HG02943 (cell line): ENCODE results near the gene CCDC57.
"Not testable (repeated sequence)": the region's sequence is repeated elsewhere in the genome, so short reads cannot be mapped to it uniquely, and the experiment has no call there.

ENCODE experiments used
- ATAC-seq: cut with Tn5 transposase; IDR thresholded peaks from one replicate; pipeline ENCODE4 v1.9.1; 2021; ENCODE audit warnings: mild to moderate bottlenecking, low read depth, moderate library complexity; ENCODE audit not compliant: unreplicated experiment

CCDC57 gene

DNA sequence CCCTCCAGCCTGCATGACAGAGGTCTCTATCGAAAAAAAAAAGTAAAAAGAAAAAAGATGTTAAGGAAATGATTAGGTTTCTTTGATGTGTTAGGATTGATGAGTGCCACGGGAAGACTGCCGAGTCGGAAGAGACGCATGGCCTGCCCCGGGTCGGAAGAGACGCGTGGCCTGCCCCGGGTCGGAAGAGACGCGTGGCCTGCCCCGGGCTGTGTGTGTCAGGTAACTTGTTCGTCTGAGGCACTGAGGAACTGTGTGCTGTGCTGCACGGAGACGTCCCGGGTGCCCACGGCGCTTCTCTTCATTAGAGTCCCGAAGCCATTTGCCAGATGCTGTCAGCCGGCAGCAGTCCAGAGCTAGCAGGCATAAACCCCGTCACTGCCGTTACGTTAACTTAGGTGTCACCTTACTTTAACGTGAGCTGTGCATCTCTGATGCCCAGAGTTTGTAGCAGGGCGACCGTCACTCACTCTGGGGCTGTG, 74.1 kb downstream of the CCDC57 start:
- no peak for ATAC-seq

DNA sequence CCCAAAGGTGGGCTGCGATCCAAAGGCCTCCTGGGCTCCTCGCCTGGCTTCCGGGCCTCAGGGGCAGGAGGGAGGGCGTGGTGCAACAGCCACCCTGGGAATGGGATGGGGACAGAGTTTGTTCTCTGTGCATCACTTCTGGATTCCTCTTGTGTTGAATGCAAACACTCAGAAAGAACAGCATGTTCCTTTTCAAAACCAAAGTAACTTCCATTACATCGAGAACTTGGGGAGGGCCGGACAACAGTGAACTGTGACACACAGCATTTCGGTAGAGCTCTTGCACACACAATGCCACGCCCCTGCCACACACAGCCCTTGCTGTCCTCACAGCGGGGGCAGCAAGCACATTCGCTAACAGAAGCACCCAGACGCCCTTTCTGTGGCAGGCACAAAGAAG, 78.5 kb downstream of the CCDC57 start:
- ATAC-seq = no peak

DNA sequence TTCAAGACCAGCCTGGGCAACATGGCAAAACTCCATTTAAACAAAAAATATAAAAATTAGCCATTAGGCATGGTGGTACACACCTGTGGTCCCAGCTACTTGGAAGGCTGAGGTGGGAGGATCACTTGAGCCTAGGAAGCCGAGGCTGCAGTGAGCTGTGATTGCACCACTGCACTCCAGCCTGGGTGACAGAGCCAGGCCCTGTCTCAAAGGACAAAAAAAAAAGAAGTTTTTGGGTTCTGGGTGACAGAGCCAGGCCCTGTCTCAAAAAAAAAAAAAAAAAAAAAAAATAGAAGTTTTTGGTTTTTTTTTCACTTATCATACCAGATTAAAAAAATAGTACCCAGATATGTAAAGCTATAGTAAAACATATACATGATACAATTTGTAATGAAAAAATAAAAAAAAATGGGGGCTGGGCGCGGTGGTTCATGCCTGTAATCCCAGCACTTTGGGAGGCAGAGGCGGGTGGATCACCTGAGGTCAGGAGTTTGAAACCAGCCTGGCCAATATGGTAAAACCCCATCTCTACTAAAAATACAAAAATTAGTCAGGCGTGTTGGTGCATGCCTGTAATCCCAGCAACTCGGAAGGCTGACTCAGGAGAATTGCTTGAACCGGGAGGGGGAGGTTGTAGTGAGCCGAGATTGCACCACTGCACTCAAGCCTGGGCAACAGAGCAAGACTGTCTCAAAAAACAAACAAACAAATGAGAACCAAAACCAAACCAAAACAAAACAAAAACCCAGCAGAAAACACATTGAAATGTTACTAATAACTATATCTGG, 79.3 kb downstream of the CCDC57 start:
- not testable (repeated sequence) for ATAC-seq

GRCh38 chr17:82129095-82129494, 83.5 kb downstream of the CCDC57 start:
- ATAC-seq = no peak

GRCh38 chr17:82128287-82128686, 84.4 kb downstream of the CCDC57 start:
- ATAC-seq = no peak

DNA sequence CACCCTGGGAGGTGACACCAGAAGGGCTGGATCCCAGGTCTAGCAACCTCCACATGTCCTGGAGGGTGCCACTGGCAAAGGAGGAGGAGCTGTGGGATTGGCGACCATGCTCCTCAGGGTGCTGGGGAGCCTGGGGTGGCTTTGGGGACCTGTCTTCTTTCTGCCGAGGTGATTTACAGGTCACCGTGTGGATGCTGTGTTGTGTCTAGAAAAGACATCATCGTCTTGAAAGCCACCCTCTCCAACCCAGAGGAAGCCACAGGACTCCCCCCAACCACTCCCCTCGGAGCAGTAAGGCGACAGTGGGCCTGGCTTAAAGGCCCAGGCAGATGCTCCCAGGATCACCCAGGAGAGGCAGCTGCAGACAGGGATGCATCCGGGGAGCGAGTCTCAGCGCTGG, 84.9 kb downstream of the CCDC57 start:
- no peak for ATAC-seq

- no peak for ATAC-seq
Observed at GRCh38 chr17:82127315-82127595, 85.4 kb downstream of the CCDC57 start.

DNA sequence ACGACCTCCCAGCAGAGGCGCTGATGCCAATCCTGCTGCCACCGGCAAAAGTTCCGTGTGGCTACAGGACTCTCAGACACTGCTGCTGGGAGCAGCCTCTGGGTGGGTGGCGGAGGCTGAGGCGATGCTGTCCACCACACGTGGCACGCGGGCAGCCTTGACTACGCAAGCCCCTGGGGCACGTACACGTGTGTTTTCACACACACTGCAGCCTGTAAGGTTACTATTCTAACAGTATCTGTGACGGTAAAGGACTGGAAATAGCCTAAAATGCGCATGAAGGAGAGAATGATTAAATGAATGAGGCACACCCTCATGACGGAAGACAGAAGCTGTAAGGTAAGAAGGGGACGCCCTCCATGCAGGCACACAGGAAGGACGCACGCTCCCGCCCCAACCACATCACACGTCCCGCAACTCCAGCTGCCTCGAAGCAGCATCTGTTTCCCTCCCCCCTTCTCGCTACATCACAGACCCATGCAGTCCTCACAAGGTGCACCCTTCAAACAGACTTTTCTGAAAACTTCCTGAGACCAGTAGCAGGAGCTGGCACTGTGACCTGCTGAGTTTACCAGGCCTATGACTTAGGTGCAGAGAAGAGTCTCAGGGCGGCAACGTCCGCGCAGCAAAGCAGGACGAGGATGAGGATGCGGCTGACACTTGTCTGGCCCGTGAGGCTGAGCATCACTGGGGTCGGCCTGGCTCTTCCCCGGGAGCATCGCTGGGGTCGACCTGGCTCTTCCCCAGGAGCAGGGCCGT, 85.9 kb downstream of the CCDC57 start:
- no peak for ATAC-seq

- no peak for ATAC-seq
Observed at GRCh38 chr17:82124101-82124500, 88.5 kb downstream of the CCDC57 start.

DNA sequence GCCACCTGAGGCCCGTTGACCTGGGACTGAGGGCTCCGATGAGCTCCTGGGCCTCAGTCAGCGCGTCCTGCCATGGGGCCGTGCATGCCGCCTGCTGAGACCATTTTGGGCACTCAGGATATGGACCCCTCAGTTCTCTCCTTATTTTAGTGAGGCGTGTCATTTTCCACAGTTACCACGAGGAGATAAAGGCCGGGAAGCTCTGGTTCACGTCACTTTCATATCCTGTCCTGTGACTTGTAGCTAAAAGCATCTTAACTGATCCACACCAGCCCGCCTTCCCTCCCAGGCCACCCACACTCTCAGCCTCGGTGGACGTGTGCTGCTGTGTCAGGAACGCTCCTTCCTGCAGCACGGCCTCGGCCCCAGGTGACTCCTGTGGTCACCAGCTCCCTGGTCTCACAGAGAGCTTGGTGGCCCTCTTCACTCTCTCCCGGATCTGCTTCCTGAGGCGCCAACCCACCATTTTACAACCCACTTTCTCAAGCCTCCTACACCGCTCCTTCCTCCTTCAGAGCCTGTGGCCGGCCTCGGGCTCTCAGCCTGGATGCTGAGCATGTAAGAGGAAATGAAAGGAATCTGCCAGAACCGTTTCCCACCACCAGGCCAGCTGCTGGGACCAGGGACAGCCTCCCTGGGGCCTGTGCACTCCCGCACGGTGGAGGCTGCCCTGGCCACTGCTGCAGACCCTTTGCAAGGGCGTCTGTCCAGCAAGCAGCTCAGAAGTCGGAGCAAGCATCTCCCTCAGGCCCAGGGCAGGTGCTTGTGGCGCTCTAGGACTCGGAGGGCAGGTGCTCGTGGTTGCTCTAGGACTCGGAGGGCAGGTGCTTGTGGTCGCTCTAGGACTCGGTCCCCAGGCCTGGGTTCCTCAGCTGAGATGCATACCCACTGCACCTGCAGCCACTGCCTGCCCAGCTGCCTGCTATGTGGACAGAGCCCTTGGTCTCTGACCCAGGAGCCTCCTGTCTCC, 90.7 kb downstream of the CCDC57 start:
- no peak for ATAC-seq

GRCh38 chr17:82121246-82121645, 91.4 kb downstream of the CCDC57 start:
- no peak for ATAC-seq

DNA sequence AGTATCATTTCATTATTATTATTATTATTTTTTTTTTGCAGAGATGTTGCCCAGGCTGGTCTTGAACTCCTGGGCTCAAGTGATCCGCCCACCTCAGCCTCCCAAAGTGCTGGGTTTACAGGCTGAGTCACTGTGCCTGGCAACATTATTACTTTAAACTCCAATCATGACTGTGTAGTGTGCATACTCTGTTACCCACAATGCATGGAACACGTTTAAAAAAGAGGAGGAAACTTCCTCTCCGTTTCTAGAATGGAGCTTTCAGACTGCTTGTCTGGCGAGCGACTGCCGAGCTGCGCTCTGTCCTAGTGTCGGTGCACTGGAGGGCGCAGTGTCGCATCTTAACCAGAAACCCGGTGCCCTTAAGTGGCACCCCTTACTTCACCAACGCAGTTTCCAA, 92.5 kb downstream of the CCDC57 start:
- no peak for ATAC-seq

DNA sequence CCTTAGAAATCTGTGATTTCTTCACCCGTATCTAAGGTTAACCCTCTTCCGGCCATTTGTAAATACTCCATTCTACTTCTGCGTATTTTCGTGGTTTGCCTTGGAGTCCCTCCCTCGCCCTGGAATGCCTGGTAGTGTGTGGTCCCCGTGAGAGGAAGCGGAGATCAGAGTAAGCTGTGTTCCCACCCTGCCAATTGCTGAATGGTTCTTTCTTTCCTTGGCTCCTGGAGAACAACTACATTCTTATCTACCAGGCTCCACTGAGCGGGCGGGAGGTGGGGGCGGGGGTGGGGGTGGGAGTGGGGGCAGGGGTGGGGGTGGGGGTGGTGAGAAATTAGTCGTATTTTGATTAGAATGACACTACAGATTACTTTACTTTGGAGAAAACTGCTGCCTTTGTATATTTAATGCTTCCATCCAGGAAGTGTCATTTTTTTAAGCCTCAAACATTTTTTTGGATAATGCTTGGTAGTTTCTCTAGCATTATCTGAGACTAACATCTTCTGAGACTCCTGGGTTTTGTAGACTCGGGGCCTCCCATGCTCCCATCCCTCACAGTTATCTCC, 93.7 kb downstream of the CCDC57 start:
- no peak for ATAC-seq

DNA sequence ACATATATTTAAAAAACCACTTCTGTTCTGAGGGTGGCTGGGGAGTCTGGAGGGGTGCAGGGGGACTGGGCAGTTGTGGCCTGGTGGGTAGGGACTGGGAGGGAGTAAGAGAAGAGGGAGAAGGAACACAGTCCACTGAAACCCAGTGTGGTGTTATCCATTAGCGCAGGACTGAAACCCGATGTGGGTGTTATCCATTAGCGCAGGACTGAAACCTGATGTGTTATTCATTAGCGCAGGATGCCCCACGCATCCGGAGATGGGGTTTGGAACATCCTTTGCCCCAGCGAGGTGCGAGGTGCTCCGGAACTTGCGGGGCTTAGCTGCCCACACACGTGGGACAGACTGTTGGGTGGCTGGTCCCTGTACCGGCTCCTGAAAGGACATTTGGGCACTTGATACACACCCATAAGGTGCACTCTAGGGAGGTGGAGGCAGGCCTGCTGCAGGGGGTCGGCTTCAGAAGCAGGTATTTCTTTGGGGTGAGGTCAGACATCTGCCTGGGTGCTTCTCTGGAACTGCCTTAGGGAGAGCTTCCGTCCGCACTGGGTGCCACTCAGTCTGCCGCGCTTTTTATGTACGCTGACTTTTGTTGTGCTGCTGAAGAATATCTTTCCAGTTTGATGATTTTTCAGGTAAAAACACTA, 94.4 kb downstream of the CCDC57 start:
- ATAC-seq = no peak

GRCh38 chr17:82117139-82118090, 95.2 kb downstream of the CCDC57 start:
- ATAC-seq = no peak

DNA sequence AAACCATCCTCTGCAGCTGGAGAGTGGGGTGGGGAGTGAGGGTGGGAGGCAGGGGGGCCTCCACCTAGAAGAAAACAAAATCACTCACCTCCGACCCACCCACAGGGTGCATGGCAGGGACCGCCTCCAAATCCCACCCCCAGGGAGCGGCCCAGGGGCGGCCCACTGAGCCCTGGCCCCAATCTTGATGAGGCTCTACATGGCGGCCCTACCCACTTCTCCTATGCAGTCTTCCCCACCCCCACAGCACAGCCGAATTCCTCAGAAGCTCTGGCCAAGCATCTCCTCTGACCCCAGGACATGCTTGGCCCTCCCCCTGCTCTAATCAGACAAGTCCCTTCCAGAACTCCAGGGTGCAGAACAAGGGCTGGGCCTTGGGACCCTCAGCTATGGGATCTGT, 96.4 kb downstream of the CCDC57 start:
- ATAC-seq = no peak

GRCh38 chr17:82114872-82115271, 97.8 kb downstream of the CCDC57 start:
- no peak for ATAC-seq

DNA sequence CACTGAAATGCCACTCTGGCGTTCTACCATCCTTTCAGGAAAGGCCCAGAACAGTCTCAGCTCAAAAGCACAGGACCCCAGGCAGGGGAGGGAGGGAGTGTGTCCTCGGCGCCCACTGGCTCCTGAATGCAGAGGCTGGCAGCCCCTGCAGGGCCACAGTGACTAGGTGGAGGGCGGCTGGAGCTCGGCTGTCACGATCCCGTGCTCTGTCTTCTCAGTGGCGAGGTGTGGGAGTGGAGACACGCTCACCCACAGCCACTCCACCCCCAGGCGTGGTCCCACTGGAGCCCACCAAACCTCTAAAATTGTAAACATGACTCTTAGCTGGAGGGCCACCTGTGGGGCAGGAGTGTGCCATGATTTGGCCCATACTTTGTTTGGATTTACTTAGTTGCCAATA, 98.2 kb downstream of the CCDC57 start:
- ATAC-seq = no peak

DNA sequence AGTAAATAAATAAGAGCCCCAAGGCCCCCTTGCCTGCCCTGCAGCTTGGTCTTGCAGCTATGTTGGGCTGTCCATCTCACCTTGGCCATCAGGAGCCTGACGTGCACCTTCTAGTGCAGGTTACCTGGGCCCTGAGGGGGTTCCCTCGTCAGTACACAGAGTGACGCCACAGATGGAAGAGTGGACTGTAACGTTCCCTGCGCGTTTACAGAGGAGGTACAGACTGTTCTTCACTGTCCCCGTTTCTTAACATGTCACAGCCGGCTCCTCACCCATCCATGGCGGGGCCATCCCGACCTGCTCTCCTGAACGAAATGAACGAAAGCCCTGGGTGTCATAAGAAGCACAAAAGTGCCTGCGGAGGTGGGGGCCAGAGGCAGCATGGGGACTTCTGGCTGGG, 98.7 kb downstream of the CCDC57 start:
- ATAC-seq = no peak
